ENCODE data around the gene BUD31.
A peak's percentile ranks its signal among the peaks of the same experiment; 100 is the strongest.
"Not testable (repeated sequence)": the region's sequence is repeated elsewhere in the genome, so short reads cannot be mapped to it uniquely, and the experiment has no call there.

BUD31 gene

DNA sequence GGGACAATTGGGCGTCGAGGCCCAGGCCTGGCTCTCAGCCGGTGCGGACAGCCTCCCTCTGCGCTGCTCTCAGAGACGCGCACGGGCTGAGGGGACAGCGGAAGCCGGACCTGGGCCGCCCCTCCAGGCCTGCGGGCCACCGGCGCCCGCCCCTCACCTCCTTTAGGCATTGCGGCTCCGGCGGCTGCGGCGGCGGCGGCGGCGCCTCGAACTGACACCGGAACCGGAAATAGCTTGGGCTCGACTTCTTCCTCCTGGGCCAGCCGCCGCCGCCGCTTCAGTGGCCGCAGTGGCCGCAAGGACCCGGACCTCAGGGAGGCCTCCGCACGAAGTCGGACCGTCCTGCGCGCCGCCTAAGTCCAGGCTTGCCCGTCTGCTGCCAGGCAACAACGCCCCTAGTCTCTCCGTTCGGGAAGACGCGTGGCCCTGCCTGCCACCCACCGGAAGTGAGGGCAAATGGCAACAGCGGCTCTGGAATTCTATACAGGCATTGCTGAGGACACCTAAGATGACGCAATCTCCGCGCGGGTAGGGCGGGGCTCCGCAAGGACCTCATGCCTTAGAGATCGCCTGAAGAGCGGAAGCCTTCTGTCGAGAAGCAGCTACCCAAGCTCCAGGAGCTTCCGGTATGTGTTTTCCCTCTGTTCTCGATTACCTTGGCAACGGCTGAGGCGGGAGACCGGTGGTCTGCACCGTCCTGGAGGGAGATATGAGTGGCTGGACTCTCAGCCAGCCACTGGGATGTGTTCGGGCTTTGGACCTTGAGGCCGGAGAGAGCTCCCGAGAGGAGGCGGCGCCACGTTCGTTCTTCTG, at the start of gene BUD31, which contains the start of gene PDAP1:
TSS of gene BUD31 (plus strand) at position 591 of the 813 bp plus-strand sequence. CDS start 2,124 bp downstream, outside the sequence.
TSS of gene PDAP1 (minus strand) at position 219 of the 813 bp plus-strand sequence. CDS start at position 170, 49 bp downstream.
- peak; percentile 80 to 89 (median 87) for DNase-seq (ENCODE audit: low read depth in 3 of 3)

DNA sequence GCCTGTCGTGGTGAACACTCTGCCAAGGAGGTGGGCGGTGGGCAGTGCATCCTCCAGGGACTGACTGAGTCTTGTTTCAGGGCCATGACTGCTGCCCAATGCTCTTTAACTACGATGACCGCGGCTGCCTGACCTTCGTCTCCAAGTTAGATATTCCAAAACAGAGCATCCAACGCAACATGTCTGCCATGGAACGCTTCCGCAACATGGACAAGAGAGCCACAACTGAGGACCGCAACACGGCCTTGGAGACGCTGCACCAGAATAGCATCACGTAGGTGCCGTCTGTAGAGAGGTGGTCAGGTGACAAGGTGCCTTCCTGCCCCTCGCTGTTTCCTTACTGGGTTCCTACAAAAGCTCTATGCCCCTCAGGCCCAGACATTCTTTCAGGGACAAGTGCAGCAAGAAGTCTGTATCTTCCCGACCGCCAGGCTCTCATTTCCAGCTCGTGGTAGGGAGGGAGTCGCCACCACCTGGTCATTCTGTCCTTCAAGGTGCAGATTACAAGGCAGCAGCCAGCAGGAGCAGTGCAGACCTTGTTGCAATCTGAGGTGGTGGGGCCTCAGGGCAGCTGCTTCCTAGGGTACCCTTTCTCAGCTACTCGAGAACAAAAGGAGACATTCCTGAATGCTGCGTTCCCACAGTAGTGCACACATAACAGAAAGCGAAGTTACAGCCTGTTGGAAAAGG, 49.2 kb upstream of the BUD31 start:
- DNase-seq (ENCODE audit: low read depth in 3 of 3), result no peak

DNA sequence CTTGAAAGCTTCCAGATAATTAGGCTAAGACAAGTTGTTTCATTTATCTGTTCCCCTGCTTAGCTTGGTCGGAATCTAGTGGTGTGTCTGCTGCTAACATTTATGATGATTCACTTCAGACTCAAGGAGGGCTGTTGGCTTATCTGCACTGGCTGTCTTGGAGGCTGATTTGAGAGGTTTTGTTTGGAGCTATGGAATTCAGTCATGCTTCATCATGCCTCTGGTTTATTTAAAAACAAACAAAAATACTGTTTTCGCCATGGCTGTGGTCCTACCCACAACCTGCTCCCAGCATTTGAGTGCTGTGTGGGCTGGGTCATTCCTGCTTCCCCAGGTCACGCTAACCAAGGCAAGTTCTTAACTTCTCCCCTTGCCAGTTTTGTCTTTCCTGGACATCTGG, 46.0 kb upstream of the BUD31 start:
- no peak for DNase-seq (ENCODE audit: low read depth in 3 of 3)

DNA sequence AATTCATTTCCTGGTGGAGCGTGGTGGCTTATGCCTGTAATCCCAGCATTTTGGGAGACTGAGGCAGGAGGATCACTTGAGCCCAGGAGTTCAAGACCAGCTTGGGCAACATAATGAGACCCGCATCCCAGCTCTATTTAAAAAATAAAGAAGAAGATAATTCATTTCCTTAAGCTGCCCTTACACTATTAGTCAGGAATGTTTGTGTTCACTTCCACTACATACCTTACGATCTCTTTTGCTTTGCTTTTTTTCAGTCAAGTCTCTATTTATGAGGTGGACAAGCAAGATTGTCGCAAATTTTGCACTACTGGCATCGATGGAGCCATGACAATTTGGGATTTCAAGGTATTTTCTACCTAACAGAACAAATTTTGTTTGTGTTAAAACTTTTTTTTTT, 45.5 kb upstream of the BUD31 start:
- no peak for DNase-seq (ENCODE audit: low read depth in 3 of 3)

DNA sequence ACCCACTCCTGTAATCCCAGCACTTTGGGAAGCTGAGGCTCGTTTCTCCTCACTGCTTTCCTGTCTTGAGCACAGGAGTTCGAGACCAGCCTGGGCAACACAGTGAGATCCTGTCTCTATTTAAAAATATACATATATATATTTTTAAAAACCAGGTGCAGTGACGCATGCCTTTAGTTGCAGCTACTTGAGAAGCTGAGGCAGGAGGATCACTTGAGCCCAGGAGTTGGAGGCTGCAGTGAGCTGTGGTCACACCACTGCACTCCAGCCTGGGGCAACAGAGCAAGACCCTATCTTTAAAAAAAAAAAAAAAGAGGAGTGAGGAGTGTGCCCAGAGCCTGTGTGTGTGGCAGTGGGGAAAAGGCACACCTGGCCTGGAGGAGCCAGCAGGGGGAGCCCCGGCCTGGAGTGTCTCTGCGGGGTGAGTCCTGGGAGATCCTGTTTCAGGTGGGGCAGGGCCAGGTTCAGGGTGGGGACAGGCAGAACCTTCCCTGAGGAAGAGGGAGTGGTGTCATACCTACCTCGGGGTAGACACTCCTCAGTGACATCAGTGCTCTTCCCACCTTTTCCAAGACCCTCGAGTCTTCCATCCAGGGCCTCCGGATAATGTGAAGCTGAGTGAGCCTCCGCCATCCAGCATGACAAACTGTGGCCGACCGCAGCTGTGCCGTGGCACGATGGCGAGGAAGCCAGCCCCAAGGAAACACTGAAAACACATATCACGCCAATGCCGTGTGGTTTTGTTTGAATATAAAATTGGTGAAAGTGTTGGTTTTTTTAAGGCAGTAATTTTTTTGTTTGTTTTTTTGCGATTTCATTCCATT, 43.2 kb upstream of the BUD31 start:
- DNase-seq (ENCODE audit: low read depth in 3 of 3), result peak in 1 of 3 donors; percentile 50

DNA sequence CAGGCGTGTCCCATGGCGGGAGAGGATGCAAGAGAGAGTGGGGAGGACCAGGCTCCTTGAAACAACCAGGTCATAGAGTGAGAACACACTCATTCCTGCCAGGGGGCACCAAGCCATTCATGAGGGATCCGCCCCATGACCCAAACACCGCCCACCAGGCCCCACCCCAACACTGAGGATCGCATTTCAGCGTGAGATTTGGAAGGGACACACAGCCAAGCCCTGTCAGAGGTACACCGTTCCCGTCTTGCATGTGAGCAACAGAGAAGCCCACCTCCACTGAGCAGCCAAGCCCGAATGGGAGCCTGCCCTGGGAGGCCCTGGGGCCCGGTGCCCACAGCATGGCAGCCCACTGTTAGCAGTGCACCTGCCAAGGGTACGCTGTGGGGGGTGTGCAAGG, 42.1 kb upstream of the BUD31 start:
- DNase-seq (ENCODE audit: low read depth in 3 of 3), result no peak

DNA sequence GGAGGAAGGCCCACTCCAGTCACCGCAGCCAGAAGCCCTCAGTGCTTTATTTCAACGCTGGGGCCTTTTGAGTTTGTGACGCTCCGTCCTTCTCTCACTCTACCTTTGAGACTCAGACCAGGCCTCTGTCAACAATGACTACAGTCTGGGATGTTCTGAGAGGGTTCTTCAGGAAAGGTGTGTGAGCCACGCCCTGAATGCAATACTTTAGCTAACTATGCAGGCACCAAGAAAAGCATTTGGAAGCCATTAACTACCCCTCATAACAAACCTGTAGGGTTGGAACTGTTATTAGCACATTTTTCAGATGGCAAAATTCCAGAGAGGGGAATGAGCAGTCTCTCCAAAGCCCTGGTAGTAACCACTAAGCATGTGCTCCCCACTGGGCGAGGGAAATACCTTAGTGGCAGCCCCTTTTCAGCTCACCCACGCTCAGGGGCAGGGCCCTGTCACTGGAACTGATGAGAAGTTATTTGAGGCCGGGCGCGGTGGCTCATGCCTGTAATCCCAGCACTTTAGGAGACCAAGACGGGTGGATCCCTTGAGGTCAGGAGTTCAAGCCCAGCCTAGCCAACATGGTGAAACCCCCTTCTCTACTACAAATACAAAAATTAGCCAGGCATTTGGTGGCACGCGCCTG, 39.9 kb upstream of the BUD31 start:
- no peak for DNase-seq (ENCODE audit: low read depth in 3 of 3)

DNA sequence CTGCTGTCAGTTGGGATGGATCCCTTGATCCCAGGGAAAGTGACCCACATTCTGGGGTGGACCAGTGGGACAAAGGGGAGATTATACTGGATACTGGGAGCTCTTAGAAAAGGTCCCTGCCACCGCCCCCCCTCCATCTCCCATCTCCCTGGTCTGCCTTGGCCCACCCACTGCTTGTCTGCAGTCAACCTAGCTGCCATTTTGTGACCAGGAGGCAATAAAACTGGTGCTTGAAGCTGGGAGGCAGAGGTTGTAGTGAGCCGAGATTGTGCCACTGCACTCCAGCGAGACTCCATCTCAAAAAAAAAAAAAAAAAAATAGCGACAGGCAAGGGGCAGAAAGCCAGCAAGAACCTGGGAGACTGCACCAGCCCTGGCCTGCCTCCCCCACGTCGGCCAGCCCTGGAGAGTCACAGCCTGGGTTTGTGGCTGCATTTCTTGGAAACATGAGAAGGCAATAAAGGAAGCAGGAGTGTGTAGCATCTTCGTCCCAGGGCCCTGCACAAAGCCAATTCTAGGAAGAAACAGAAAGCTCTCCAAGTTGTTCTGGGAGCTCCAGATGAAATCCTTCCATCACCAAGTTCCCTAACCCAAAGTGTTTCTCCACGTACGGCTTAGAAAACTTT, 38.9 kb upstream of the BUD31 start:
- DNase-seq (ENCODE audit: low read depth in 3 of 3), result no peak

DNA sequence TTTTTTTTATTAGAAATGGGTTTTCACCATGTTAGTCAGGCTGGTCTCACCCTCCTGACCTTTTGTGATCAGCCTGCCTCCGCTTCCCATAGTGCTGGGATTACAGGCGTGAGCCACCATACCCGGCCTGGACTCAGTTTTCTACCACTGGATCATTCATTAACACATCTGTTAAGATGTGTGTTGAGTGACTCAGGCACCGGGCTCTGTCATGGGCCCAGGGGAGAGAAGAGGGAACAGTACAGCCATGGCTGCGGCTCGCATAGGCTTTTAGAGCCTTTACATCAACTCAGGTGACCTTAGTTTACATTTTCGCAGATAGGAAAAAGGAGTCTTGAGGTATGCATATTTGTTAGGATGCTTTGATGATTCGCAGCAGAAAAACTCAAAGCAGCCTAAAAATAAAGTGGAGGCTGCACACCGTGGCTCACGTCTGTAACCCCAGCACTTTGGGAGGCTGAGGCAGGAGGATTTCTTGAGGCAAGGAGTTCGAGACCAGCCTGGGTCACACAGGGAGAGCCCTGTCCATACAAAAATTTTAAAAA, 37.3 kb upstream of the BUD31 start:
- DNase-seq (ENCODE audit: low read depth in 3 of 3), result no peak

DNA sequence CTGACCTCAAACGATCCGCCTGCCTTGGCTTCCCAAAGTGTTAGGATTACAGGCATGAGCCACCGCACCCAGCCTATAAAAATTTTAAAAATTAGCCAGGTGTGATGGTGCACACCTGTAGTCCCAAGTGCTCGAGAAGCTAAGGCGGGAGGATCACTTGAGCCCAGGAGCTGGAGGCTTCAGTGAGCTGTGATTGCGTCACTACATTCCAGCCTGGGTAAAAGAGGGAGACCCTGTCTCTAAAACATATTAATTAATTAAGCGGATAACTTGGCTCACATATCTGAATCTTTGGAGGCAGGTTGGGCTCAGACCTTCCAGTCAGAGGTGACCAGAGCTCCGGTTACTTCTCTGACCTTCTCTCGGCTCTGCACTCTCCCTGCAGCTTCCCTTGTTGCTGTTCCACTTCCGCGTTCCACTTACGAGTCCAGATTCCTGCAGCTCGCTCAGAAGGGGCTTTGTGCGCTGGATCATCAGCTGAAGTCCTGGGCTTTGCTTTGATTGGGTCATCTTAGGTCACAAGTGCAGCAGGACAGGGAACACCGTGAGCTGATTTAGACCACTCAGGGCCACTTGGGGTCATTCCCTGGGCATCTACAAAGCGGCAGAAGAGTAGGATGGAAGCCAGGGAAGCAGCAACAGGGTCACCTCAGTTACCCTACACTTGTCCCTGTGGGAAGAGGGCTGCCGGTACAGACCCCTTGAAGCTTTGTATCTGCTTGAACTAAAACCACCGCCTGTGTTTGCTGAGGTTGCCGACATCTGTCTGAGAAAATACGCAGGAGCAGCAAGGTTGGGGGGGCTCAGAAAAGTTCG, 36.3 kb upstream of the BUD31 start:
- no peak for DNase-seq (ENCODE audit: low read depth in 3 of 3)

DNA sequence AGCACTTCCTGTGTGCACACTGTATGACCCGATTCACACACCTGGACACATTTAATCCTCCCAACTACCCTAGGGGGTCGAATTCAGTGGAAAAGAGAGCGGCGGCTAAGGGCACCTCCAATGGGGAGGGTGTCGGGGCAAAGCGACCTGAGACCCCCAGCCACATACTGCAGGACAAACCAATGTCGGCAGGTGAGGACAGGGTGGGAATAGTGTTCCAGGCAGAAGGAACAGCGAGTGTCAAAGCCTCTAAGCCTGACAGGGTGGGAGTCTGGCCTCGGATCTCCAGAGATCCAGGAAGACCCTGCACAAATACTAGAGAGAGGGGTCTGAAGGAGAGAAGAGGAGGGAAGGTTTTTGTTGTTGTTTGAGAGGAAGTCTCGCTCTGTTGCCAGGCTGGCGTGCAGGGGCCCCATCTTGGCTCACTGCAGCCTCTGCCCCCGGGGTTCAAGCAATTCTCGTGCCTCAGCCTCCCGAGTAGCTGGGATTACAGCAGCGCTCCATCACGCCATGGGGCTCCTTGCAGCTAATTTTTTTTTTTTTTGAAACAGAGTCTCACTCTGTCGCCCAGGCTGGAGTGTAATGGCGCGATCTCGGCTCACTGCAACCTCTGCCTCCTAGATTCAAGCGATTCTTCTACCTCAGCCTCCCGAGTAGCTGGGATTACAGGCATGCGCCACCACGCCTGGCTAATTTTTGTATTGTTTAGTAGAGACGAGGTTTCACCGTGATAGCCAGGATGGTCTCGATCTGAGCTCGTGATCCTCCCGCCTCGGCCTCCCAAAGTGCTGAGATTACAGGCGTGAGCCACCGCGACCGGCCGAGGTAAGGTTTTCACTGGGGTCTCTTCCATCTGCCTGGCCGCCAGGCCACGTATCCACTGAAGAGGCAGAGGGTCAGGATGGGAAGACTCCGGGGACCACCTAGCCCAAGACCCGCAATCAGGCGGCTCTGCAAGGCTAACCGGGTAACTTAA, 35.4 kb upstream of the BUD31 start:
- DNase-seq (ENCODE audit: low read depth in 3 of 3), result no peak

DNA sequence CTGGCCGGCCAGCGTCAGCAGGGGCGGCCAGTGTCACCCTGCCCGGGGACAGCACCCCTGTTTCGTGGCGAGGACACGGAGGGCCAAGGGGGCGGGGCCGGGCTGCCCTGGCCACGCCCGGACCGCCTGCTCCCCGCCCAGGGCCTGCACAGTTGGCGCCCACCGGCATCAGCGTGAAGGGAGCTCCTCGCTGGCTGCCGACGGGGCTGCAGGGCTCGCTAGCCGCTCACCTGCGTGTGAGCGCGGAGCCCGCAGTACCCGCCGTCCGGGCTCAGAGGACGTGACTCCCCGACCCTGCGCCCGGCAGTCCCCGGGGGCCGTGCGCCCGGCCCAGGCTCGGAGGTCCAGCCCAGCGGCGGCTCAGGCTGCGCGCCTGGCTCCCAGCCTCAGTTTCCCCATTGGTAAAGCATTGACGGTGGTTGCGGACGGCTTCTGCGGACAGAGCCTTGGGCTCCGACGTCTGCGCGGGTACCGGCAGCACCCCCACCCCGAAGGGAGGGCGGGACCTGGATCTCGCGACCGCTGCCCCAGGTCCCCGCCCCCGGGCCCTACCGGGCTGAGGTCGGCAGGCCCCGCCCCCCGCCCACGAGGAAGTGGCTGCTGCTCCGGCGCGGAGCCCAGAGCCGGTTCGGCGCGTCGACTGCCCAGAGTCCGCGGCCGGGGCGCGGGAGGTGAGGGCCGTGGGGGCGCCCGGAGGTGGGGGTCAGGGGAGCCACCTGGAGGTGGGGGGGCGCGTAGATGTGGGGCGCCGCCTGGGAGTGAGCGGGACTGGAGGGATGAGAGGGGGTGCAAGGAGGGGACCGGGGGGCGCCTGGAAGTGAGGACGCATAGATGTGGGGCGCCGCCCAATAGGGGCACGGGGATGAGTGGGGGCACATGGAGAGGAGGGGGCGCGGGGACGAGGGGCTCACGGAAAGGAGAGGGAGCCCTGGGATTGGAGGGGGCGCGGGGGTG, 34.4 kb upstream of the BUD31 start, which contains the start of gene ARPC1B:
TSS of gene ARPC1B (plus strand) at position 620 of the 954 bp plus-strand sequence. CDS start 10,985 bp downstream, outside the sequence.
- peak; percentile 76 to 89 (median 78) for DNase-seq (ENCODE audit: low read depth in 3 of 3)

DNA sequence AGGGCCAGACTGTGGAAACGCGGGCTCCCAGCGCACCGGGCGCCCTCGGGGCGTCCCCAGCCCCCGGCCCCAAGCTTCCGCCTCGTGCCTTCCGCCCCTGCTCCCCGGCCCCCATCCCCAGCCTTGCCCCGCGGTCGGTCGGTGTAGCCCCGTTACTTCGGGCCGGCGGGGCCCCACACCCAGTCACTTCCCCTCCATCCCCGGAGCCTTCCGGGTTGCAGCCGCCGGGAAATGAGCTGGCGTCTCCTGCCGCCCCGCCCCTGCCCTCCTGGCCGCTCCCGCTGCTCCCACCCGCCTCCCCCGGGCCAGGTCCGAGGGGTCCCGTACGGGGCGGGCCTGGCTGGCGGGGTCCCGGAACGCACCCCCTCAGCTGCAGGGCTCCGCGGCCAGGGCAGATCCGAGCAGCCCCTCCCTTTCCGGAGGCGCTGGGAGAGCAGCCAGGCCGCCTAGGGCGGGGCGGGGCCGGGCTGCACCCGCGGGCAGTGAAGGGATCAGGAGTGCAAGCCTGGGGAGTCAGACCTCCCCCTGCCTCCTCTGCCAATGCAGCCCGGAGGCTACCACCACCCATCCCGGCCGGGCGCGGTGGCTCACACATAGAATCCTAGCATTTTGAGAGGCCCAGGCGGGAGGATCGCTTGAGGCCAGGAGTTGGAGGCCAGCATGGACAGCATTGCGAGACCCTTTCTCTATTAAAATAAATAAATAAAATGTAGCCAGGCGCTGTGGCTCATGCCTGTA, 33.5 kb upstream of the BUD31 start:
- peak in 2 of 3 donors; percentile 43 to 56 for DNase-seq (ENCODE audit: low read depth in 3 of 3)

DNA sequence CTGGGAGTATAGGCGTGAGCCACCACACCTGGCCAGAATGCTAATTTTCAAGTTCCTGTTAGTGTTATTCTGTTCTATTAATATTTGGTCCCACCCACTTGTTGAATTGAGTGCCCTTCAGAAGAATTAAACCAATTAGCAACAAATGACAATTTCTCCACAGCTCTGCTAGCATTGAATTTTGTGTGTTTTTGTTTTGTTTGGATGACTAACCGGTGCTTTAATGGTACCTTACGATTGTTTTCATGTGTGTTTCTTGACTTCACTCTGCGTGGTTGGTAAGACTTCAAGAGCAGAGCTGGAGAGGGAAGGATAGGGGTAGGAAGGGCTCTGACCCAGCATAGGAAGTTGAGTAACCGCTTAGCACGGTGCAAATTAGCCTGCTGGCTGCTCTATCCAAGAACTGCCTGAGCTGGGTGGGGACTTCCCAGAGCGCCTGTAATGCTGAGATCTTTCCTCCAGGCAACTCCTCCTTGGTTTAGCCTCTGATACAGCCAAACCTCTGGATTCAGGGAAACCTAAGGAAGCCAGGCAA, 29.7 kb upstream of the BUD31 start:
- peak in 1 of 3 donors; percentile 35 for DNase-seq (ENCODE audit: low read depth in 3 of 3)

DNA sequence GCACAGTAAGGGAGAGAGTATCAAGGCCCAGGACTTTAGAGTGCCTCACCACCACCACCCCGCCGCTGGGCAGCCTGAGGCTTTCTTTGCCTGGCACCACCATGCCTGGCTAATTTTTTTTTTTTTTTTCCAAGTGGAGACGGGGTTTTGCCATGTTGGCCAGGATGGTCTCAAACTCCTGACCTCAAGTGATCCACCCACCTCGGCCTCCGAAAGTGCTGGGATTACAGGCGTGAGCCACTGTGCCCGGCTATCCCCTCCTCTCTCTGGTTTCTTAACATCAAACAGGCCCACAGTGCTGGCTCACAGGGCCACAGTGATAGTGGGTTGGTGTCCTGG, 29.1 kb upstream of the BUD31 start:
- not testable (repeated sequence) for DNase-seq (ENCODE audit: low read depth in 3 of 3)

DNA sequence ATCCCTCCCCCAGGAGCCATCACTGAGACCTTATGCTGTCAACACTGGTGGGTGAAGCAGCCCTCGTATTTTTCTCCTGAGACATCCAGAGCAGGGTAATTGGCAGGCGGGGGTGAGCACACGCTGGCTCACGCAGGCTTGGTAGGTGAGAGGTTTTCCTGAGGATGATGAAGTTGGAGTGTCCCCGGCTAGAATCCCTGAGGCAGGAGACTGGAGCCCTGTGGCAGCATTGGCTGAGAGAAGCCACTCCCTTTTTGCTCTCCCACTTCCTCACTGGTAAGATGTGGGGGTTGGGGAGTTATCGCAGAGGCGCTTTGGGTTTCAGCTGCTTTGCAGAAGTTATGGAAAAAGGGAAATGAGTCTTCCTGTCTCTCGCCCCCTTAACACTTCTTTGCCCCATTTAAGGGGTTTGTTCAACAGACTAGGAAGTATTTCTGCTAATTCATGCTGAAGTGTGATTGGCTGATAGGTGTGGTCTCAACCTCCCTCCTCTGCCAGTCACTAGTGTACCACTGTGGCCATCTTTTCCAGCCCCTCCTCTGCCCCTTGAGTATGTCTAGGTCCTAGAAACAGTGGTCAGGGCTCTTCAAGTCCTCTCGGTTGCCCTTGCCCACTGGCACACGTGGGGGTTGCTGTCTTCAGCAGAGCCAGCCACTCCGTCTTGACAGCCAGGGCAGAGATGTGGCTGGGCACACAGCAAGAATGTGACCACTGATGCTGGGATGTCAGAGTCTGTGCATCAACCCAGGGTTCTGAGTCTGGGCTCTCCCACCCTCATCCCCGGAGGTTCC, 28.5 kb upstream of the BUD31 start:
- DNase-seq (ENCODE audit: low read depth in 3 of 3), result peak in 1 of 3 donors; percentile 40

Measured in stimulated activated CD4-positive, alpha-beta T cell treated with anti-CD3 and anti-CD28 coated beads, TNF-alpha, amount 100 ng/mL, for 48 hours (primary cell).